ENCODE results near the gene PRR12.

PRR12 gene

GRCh38 chr19:49645592-49645991 is 54.6 kb downstream of the PRR12 start:
- no peak for DNase-seq (ENCODE audit: low read depth)

DNA sequence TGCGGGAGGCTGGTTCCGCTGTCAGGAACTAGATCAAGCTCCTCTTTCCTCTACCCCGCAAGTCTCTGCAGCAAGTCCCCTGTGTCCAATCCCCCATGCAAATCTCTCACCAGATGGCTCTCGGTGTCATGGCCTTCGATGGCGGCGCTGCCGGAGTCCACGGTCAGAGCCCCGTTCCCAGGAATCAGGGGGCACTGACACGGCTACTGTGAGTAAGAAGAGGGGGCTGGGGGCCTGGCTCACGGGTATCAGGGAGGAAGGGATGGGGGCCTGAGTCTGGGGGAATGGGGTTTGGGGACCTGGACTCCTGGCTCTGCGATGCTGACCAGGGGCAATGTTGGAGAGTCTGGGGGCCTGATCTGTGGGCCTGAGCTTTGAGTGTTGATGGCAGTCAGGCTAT is 55.0 kb downstream of the PRR12 start:
- DNase-seq (ENCODE audit: low read depth) = no peak

DNA sequence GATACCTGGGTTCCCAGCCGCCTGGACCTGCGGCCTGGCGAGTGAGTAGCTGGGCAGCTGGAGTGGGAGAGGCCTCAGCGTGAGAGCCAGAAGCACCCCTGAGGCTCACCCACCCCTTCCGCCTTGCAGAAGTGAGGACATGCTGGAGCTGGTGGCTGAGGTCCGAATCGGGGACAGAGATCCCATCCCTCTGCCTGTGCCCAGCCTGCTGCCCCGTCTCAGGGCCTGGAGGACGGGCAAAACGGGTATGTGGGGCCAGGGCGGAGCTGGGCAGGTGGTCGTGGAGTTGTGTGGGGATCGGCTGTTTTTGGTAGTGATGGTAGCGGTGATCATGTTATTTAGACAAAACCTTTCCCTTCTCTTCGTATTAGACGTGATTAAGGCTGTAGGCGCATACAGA is 55.6 kb downstream of the PRR12 start:
- no peak for DNase-seq (ENCODE audit: low read depth)

DNA sequence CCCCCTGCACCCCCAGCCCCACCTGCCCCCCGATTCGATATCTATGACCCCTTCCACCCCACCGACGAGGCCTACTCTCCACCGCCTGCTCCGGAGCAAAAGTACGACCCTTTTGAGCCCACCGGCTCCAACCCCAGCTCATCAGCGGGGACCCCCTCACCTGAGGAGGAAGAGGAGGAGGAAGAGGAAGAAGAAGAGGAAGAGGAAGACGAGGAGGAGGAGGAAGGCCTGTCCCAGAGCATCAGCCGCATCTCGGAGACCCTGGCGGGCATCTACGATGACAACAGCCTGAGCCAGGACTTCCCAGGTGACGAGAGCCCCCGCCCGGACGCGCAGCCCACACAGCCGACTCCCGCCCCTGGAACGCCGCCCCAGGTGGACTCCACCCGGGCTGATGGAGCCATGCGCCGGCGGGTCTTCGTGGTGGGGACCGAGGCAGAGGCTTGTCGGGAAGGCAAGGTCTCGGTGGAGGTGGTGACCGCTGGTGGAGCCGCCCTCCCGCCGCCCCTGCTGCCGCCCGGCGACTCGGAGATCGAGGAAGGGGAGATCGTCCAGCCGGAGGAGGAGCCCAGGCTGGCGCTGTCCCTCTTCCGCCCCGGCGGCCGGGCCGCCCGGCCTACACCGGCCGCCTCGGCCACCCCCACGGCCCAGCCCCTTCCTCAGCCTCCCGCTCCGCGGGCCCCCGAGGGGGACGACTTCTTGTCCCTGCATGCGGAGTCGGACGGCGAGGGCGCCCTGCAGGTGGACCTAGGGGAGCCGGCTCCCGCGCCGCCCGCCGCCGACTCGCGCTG is 60.2 kb downstream of the PRR12 start:
- no peak for DNase-seq (ENCODE audit: low read depth)

- DNase-seq (ENCODE audit: low read depth) = no peak
Measured at GRCh38 chr19:49651820-49652550, 61.0 kb downstream of the PRR12 start.

DNA sequence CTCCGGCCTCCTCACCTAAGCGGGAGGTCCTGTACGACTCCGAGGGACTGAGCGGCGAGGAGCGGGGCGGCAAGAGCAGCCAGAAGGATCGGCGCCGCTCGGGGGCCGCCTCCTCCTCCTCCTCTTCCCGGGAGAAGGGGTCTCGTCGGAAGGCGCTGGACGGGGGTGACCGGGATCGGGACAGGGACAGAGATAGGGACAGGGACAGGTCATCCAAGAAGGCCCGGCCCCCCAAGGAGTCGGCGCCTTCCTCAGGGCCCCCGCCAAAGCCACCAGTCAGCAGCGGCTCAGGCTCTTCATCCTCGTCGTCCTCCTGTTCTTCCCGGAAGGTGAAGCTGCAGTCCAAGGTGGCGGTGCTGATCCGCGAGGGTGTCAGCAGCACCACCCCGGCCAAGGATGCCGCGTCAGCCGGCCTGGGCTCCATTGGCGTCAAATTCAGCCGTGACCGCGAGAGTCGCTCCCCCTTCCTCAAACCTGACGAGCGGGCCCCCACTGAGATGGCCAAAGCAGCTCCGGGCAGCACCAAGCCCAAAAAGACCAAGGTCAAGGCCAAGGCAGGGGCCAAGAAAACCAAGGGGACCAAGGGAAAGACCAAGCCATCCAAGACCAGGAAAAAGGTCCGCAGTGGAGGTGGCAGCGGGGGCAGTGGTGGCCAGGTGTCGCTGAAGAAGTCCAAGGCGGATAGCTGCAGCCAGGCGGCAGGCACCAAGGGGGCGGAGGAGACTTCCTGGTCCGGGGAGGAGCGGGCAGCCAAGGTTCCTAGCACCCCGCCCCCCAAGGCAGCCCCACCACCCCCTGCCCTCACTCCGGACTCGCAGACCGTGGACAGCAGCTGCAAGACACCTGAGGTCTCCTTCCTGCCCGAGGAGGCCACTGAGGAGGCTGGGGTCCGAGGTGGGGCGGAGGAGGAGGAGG is 61.8 kb downstream of the PRR12 start:
- no peak for DNase-seq (ENCODE audit: low read depth)

DNA sequence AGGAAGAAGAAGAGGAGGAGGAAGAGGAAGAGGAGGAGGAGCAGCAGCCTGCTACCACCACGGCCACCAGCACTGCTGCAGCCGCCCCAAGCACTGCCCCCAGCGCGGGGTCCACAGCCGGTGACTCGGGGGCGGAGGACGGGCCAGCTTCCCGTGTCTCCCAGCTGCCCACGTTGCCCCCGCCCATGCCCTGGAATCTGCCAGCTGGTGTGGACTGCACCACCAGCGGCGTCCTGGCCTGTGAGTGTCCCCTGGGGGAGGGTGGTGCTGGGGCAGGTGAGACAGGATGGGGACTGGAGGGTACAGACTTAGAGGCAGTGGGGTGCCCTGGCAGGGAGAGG is 62.5 kb downstream of the PRR12 start:
- no peak for DNase-seq (ENCODE audit: low read depth)

DNA sequence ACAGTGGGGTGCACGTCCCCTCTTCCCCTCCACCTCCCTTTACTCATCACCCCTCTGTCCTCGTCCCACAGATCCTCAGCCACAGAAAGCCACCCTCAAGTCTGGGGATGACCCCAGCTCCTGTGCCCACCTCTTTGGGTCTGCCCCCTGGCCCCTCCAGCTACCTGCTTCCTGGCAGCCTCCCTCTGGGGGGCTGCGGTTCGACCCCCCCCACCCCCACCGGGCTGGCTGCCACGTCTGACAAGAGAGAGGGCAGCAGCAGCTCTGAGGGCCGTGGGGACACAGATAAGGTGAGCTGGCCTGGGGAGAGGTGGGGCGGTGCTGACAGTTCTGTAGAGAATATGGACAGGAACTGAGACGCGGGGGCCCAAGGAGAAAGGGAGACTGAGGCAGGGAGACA is 63.6 kb downstream of the PRR12 start:
- no peak for DNase-seq (ENCODE audit: low read depth)

DNA sequence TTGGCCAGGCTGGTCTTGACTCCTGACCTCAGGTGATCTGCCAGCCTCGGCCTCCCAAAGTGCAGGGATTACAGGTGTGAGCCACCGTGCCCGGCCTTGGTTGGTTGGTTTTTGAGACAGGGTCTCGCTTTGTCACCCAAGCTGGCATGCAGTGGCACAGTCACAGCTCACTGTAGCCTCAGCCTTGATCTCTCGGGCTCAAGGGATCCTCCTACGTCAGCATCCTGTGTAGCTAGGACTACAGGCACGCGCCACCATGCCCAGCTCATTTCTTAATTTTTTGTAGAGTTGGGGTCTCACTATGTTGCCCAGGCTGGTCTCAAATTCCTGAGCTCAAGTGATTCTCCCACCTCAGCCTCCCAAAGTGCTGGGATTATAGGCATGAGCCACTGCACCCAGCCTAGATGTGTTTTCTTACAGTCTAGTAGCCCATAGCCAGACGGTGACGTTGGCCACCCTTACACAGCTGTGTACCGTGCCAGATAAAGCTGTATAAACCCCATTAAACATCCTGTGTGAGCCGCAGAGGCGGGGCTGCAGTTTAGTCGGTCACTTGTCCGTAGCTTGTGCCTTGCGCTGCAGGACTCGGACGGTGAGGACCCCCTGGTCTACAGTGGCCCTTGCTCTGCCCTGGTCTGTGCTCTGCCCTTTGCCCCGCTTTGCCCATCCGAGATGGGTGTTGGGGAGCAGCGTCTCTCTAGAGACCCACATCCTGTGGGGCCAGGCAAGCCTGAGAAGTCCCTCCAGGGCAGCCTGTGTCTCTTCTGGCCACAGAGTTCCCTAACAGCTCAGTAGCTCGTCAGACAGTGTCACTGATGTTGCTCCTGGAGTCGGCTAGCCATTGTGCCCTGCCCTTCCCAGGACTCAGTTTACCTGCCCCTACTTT is 64.8 kb downstream of the PRR12 start:
- no peak for DNase-seq (ENCODE audit: low read depth)

GRCh38 chr19:49656456-49657109 is 65.6 kb downstream of the PRR12 start:
- no peak for DNase-seq (ENCODE audit: low read depth)

DNA sequence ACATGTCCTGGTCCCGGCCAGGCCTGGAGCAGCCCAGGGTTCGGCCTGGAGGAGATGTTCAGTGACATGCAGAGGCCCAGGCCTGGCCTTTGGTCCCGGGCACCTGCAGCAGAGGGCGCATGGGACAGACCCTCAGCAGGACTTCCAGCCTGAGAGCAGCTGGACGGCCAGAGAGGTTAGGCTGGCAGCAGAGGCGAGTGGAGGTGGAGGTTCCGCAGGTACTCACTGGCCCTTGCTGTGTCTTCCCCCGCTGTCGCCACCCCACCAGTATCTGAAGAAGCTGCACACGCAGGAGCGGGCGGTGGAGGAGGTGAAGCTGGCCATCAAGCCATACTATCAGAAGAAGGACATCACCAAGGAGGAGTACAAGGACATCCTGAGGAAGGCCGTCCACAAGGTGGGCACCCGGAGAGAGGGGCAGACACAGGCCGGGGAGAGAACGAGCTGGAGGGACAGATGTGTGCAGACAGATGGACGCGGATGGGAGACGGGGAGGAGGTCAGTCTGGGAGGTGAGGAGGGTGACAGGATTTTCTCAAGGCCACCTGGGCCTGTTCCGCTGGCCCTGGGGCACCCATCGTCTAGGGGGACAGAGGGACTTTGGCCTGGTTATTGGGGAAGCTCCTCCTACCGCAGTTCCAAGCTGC is 66.6 kb downstream of the PRR12 start:
- no peak for DNase-seq (ENCODE audit: low read depth)

DNA sequence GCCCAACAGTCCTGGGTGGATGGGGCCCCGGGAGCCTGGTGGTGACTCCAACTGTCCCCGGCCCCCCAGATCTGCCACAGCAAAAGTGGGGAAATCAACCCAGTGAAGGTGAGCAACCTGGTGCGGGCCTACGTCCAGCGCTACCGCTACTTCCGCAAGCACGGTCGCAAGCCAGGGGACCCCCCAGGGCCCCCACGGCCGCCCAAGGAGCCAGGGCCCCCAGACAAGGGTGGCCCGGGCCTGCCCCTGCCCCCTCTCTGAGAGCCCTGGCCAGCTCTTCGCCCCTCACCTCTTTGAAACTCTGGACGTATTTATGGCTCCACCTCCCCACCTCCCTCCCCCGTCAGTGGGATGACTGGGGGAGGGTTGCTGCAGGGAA is 67.1 kb downstream of the PRR12 start:
- no peak for DNase-seq (ENCODE audit: low read depth)

DNA sequence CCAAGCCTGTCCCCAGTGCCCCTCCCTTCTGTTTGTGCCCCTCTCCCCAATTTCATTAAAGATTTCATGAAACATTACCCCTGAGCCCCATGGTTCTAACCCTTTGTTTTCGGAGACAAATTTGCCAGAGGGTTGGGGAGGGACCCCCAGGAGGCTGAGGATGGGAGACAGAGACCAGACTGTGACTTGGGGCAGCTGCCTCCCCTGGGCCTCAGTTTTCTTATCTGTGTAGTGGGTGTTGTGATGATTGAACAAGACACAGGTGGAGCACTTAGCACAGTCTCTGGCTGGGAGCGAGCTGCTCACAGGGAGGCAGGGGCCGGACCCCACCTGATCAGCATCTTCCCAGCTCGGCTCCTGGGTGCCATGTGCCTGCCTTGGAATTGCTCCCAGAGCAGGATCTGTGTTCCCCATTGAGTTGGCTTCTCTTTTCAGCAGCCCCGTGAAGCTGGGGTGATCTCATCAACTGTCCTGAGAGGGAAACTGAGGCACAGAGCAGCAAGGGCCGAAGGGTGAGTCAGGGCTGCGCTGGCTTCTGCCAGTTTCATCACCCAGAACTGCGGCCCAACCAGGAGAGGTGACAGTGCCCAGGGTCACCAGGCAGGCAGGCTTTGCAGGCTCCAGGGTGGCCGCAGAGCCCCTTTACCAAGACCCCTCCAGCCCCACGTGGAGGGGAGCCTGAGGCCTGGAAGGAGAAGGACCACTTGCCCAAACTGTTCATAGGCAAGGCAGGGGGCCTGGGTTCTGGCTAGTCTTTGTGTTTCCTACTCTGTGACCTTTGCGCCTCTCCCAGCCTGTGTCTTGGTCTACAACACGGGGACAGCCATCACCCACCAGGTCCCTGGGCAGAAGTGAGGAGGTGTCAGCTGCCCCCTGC is 67.8 kb downstream of the PRR12 start:
- no peak for DNase-seq (ENCODE audit: low read depth)

DNA sequence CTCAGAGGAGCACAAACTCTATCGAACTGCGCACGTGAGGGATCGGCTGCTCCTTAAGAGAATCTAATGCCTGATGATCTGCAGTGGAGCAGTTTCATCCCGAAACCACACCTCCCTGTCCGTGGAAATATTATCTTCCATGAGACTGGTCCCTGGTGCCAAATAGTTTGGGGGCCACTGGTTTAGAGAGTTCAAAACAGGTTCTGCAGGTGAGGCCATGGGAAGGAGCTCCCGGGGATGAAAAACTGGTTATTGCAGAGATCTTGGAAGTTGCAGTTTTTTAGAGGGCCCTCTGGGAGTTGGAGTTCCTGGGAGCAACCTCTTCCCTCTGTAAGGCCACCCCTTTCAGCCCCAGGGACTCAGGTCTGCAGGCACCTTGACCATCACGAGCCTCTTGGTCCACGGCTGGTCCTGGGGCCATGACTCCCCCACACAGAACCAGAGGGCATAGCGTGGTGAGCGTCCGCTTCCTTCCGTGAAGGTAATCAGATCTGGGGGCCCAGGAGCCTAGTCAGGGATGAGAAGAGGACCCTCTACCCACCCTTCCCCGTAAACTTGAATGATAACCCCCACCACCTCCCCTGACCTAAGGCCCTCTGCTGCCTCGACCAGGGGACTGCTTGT is 69.5 kb downstream of the PRR12 start:
- no peak for DNase-seq (ENCODE audit: low read depth)

- no peak for DNase-seq (ENCODE audit: low read depth)
Measured at GRCh38 chr19:49662011-49662410, 71.0 kb downstream of the PRR12 start.

DNA sequence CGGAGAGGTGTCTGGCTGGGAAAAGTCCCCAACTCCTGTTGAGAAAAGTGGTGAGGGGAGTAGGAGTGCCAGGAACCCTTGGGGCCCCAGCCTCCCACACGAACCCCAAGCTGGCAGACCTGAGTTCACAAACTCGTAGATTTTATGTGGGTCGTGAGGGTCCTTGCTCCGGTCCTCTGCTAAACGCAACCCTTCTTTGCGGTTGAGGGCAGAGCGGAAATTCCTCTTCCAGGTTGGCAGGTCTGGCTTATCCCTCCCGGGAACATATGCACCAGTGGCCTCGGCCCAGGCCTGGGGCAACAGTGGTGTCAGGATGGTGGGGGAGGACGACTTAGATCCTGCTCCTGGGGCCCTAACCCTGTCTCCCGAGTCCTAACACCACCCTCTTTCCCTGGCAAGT is 72.2 kb downstream of the PRR12 start:
- DNase-seq (ENCODE audit: low read depth) = no peak

DNA sequence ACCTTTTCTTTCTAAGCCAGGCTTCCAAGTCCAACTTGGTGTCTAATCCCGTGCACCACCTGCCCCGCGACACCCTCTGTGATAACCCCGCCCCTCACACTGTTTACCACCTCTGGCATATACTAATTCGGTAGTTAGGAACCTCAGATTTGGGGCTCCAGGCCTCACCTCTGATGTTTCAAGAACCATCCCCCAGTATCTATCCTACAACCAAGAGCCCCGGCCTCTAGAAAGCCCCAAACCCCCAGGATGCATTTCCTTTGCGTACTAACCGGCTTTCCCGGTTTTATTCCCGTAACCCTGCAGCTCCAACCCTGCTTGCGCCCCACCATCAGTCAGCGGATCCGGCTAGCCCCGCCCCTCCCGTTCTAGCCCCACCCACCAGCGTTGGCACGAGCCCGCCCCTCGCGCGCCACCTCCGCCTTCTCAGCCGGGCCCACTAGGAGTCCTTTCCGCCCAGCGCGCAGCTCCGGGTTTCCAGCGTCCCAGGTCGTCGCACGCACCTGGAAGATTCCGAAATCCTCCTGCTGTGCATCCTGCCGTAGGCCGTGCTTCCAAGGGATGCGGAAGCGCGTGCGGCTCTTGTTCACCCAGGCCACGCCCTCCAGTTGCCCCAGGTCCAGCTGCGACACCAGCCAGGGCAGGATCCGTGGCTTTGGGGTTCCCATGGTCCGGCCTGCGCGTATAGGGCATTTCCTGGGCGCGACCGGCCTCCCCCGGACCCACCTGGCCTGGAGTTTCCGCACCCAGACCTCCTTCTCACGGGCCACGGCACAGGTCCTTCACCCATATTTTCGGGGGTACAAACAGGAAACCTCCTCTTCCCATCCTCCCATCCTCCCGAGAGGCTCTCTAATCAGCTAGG is 73.4 kb downstream of the PRR12 start:
- peak; percentile 50 for DNase-seq (ENCODE audit: low read depth)

DNA sequence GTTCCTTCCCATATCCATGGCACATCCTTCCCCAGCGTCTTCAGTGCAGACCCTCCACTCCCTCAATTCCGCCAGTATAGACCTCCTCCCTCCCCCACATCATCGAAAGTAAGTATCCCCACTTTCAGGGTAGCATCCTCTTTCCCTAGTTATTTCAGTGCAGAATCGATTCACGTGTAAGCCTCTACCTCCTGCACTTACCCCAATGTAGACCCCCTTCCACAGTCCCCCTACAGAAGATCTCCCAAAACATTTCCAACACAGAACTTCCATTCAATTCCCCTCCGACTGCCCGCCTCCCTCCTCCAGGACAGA is 74.0 kb downstream of the PRR12 start:
- no peak for DNase-seq (ENCODE audit: low read depth)

Data from GM04504 (cell line).